ENCODE results near the gene SULT1A3. TPM values are rescaled to one million over a fixed set of nuclear protein-coding genes. Genes with fewer than 3 reads are reported as not detected.

The SULT1A3 gene
- polyA plus RNA-seq, 4 donors, result 2.9 to 16.8 (median 14.2) TPM

Other genes starting within 250 kb of the SULT1A3 start
- 100 to 1,000 TPM; 104 to 134 (median 113) TPM for gene TMEM219, start 237.2 kb upstream of the SULT1A3 start, polyA plus RNA-seq (ENCODE audit: insufficient read length in 4 of 4)
- 10 to 100 TPM; 35.4 to 60.5 (median 52.2) TPM for gene TAOK2, start 225.4 kb upstream of the SULT1A3 start, polyA plus RNA-seq (ENCODE audit: insufficient read length in 4 of 4)
- 10 to 100 TPM; 17.3 to 21.9 (median 19.8) TPM for gene HIRIP3, start 203.6 kb upstream of the SULT1A3 start, polyA plus RNA-seq (ENCODE audit: insufficient read length in 4 of 4)
- 10 to 100 TPM; 36.3 to 70.3 (median 55.2) TPM for gene INO80E, start 203.0 kb upstream of the SULT1A3 start, polyA plus RNA-seq (ENCODE audit: insufficient read length in 4 of 4)
- gene DOC2A, start 188.2 kb upstream of the SULT1A3 start, polyA plus RNA-seq (ENCODE audit: insufficient read length in 4 of 4), result 1 to 10 TPM; 1.4 to 4.8 (median 3.7) TPM
- gene C16orf92, start 176.1 kb upstream of the SULT1A3 start, polyA plus RNA-seq (ENCODE audit: insufficient read length in 4 of 4), result not detected
- 1 to 10 TPM in 3 of 4 donors, under 1 TPM in 1; 0.90 to 1.8 (median 1.3) TPM for gene TLCD3B, start 168.0 kb upstream of the SULT1A3 start, polyA plus RNA-seq (ENCODE audit: insufficient read length in 4 of 4)
- 100 to 1,000 TPM; 469 to 648 (median 516) TPM for gene ALDOA, start 133.5 kb upstream of the SULT1A3 start, polyA plus RNA-seq (ENCODE audit: insufficient read length in 4 of 4)
- 100 to 1,000 TPM in 3 of 4 donors, 10 to 100 TPM in 1; 84.6 to 114 (median 105) TPM for gene PPP4C, start 123.3 kb upstream of the SULT1A3 start, polyA plus RNA-seq (ENCODE audit: insufficient read length in 4 of 4)
- gene TBX6, start 107.3 kb upstream of the SULT1A3 start, polyA plus RNA-seq (ENCODE audit: insufficient read length in 4 of 4), result 1 to 10 TPM in 3 of 4 donors, under 1 TPM in 1; 0.93 to 2.4 (median 1.7) TPM
- 10 to 100 TPM; 44.5 to 78.0 (median 68.7) TPM for gene YPEL3, start 103.0 kb upstream of the SULT1A3 start, polyA plus RNA-seq (ENCODE audit: insufficient read length in 4 of 4)
- gene GDPD3, start 85.7 kb upstream of the SULT1A3 start, polyA plus RNA-seq (ENCODE audit: insufficient read length in 4 of 4), result 10 to 100 TPM in 3 of 4 donors, 1 to 10 TPM in 1; 9.8 to 17.5 (median 12.8) TPM
- gene MAPK3, start 76.0 kb upstream of the SULT1A3 start, polyA plus RNA-seq (ENCODE audit: insufficient read length in 4 of 4), result 100 to 1,000 TPM in 1 of 4 donors, 10 to 100 TPM in 3; 80.6 to 100 (median 87.3) TPM
- gene CORO1A, start 15.7 kb upstream of the SULT1A3 start, polyA plus RNA-seq (ENCODE audit: insufficient read length in 4 of 4), result 10 to 100 TPM in 2 of 4 donors, 1 to 10 TPM in 2; 7.6 to 15.3 (median 11.2) TPM
- 10 to 100 TPM; 25.8 to 48.3 (median 30.7) TPM for gene BOLA2B, start 5.6 kb upstream of the SULT1A3 start, polyA plus RNA-seq (ENCODE audit: insufficient read length in 4 of 4)
- 10 to 100 TPM; 16.4 to 38.3 (median 30.9) TPM for gene SLX1A, start 5.4 kb upstream of the SULT1A3 start, polyA plus RNA-seq (ENCODE audit: insufficient read length in 4 of 4)
- gene NPIPB13, start 49.2 kb downstream of the SULT1A3 start, polyA plus RNA-seq (ENCODE audit: insufficient read length in 4 of 4), result 10 to 100 TPM in 2 of 4 donors, 1 to 10 TPM in 2; 2.1 to 29.1 (median 10.9) TPM
- 10 to 100 TPM; 55.4 to 65.2 (median 61.0) TPM for gene CD2BP2, start 156.1 kb downstream of the SULT1A3 start, polyA plus RNA-seq (ENCODE audit: insufficient read length in 4 of 4)
- gene TBC1D10B, start 171.2 kb downstream of the SULT1A3 start, polyA plus RNA-seq (ENCODE audit: insufficient read length in 4 of 4), result 10 to 100 TPM; 28.5 to 46.7 (median 39.8) TPM
- 1 to 10 TPM in 1 of 4 donors, under 1 TPM in 3; 0.51 to 1.6 (median 0.62) TPM for gene MYL11, start 175.5 kb downstream of the SULT1A3 start, polyA plus RNA-seq (ENCODE audit: insufficient read length in 4 of 4)
- gene SEPTIN1, start 183.3 kb downstream of the SULT1A3 start, polyA plus RNA-seq (ENCODE audit: insufficient read length in 4 of 4), result 1 to 10 TPM; 1.5 to 3.6 (median 2.8) TPM
- gene ZNF48, start 196.2 kb downstream of the SULT1A3 start, polyA plus RNA-seq (ENCODE audit: insufficient read length in 4 of 4), result 10 to 100 TPM; 11.7 to 17.5 (median 13.7) TPM
- gene ZNF771, start 208.4 kb downstream of the SULT1A3 start, polyA plus RNA-seq (ENCODE audit: insufficient read length in 4 of 4), result 10 to 100 TPM in 1 of 4 donors, 1 to 10 TPM in 3; 5.5 to 12.5 (median 6.9) TPM
- gene DCTPP1, start 230.8 kb downstream of the SULT1A3 start, polyA plus RNA-seq (ENCODE audit: insufficient read length in 4 of 4), result 10 to 100 TPM; 44.1 to 64.1 (median 48.8) TPM
- 100 to 1,000 TPM in 1 of 4 donors, 10 to 100 TPM in 3; 84.0 to 104 (median 94.8) TPM for gene SEPHS2, start 246.6 kb downstream of the SULT1A3 start, polyA plus RNA-seq (ENCODE audit: insufficient read length in 4 of 4)

All from left renal cortex interstitium (tissue), 4 donors.